Psoas muscle (tissue), 8 donors: ENCODE measurements around the gene ACSL5. TPM values are rescaled to one million over a fixed set of nuclear protein-coding genes. Genes with fewer than 3 reads are reported as not detected.

Experiments used
- ATAC-seq, 4 donors: fragments of 200-7000 bp; cut with Tn5 transposase; one replicate each; pipeline ENCODE4 v1.9.1; 2020; ENCODE audit warnings: moderate library complexity in 3 of 4, mild to moderate bottlenecking in 2 of 4
- DNase-seq, 2 donors: peaks; one replicate each; pipeline ENCODE4 v3.0.0-alpha.2; 2020
- H3K27ac ChIP-seq: fragments of 200-600 bp; one replicate; pipeline ENCODE4 v1.8.0; 2022
- H3K27me3 ChIP-seq, 3 donors: fragments of 200-600 bp in 1 of 3; one replicate each; pipeline versions ENCODE4 v1.6.1 to v1.8.0; 2013 to 2022; ENCODE audit warnings: low read length in 2 of 3, mild to moderate bottlenecking in 2 of 3, moderate library complexity in 1 of 3; ENCODE audit not compliant: insufficient read depth in 3 of 3
- H3K36me3 ChIP-seq, 2 donors: fragments of 200-600 bp in 1 of 2; one replicate each; pipeline versions ENCODE4 v1.6.1 to v1.8.0; 2013 to 2022; ENCODE audit warnings: low read depth in 1 of 2, mild to moderate bottlenecking in 1 of 2, moderate library complexity in 1 of 2; ENCODE audit not compliant: insufficient read depth in 1 of 2
- H3K4me1 ChIP-seq: fragments of 200-600 bp; one replicate; pipeline ENCODE4 v1.8.0; 2022
- H3K4me3 ChIP-seq: fragments of 200-600 bp; one replicate; pipeline ENCODE4 v1.8.0; 2022; ENCODE audit warnings: mild to moderate bottlenecking
- H3K9me3 ChIP-seq: fragments of 200-600 bp; one replicate; pipeline ENCODE4 v1.8.0; 2022
- WGBS, 3 donors: extraction: QIAGEN DNeasy Blood & Tissue Kit; methylation state at CpG; one replicate each; pipeline versions ENCODE4 v1.1.6 to v1.1.7; 2013; 5-methylcytosine and 5-hydroxymethylcytosine counted together
- intact Hi-C, 2 donors: fragments of 100-400 bp; cut with DNase I; formaldehyde crosslinking; loops; one replicate each; pipeline versions ENCODE4 v1.11.0 to v1.14.2; 2022
- polyA plus RNA-seq, 3 donors: library from polyadenylated mRNA; stranded (reverse); fragments of 200-250 nt; gene quantifications; one replicate each; pipeline ENCODE4 v1.2.3, GENCODE V29; 2013
- total RNA-seq, 4 donors: library from RNA; stranded (reverse); fragmentation: NEBNext Ultra II Directional in 2 of 4; extraction: Animal tissue kit (Norgen Biotek cat#: 25700) in 2 of 4; gene quantifications; one replicate each; pipeline versions ENCODE4 v1.2.1 to v1.2.4, GENCODE V29; 2021 to 2023
- TF ChIP-seq, protein P1 (sequence below): fragments of 200-600 bp; IDR thresholded peaks from one replicate; pipeline ENCODE4 v1.8.0; 2022; ENCODE audit warnings: antibody characterized with exemption
- donor health status: healthy with polysubstance abuse.
- donor health status: DM: no; HTN: no; CAD: no; lungs with moderate emphysema.
- donor health status: Bipolar disorder and iron deficiency.
- donor health status: healthy.
- donor health status: DM: yes; HTN: yes; CAD: no.
- donor health status: DM: no; HTN: no; CAD: no.
- donor health status: DM: no; HTN: no; CAD: no.
- donor health status: DM: yes; HTN: yes; CAD: no.

Gene ACSL5
- total and polyA plus RNA-seq, 7 donors: 2.2 to 4.5 (median 3.4) TPM

DNA sequence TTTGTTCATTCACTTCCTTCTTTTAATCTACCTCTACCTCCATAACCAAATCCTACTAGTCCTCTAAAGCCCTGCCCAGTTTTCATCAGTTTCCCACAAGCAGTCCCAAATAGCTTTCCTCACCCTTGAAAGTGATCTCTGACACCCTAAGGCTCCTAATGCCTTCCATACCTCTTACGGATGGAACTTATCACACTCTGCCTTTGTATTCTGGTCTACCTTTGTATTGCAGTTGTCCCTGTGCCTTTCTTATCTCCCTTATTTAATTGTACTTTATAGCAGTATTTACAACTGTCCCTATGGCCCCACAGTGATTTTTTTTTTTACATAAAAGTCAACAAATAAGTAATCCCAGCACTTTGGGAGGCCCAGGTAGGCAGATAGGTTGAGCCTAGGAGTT lies 33.8 kb downstream of the ACSL5 start:
- Histone ChIP-seq H3K4me1 (no peaks in the 10 kb centered on the region), H3K9me3 (no peaks in the 10 kb centered on the region), H3K4me3 (no peak overlapping the region), H3K27me3 (no peaks in the 10 kb centered on the region), H3K27ac (no peak overlapping the region), H3K36me3 (no peaks in the 10 kb centered on the region)
- intact Hi-C loops: no loop called here
- DNase-seq (no peak), ATAC-seq (no peak)
- 89 to 96% (median 94%) methylated on average over 1 of the region's 1 CpG for WGBS, 3 donors
- TF ChIP-seq, protein P1, sequence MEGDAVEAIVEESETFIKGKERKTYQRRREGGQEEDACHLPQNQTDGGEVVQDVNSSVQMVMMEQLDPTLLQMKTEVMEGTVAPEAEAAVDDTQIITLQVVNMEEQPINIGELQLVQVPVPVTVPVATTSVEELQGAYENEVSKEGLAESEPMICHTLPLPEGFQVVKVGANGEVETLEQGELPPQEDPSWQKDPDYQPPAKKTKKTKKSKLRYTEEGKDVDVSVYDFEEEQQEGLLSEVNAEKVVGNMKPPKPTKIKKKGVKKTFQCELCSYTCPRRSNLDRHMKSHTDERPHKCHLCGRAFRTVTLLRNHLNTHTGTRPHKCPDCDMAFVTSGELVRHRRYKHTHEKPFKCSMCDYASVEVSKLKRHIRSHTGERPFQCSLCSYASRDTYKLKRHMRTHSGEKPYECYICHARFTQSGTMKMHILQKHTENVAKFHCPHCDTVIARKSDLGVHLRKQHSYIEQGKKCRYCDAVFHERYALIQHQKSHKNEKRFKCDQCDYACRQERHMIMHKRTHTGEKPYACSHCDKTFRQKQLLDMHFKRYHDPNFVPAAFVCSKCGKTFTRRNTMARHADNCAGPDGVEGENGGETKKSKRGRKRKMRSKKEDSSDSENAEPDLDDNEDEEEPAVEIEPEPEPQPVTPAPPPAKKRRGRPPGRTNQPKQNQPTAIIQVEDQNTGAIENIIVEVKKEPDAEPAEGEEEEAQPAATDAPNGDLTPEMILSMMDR: no peak

DNA sequence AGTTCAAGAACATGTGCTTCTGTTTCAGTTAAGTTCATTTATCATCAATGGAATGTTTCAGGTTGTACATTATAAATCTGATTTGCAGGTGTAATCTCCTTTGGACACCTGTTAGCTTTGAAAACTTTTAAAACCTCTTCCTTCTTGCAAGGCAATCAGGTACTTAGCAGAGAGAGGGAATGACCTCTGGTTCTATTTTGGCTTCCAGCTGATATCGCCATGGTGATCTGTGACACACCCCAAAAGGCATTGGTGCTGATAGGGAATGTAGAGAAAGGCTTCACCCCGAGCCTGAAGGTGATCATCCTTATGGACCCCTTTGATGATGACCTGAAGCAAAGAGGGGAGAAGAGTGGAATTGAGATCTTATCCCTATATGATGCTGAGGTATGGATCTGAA lies 35.4 kb downstream of the ACSL5 start:
- Histone ChIP-seq H3K4me1 (no peaks in the 10 kb centered on the region), H3K9me3 (no peaks in the 10 kb centered on the region), H3K4me3 (no peak overlapping the region), H3K27ac (no peak overlapping the region), H3K27me3 (no peaks in the 10 kb centered on the region), H3K36me3 (no peaks in the 10 kb centered on the region)
- ATAC-seq (no peak), DNase-seq (no peak)
- WGBS, 3 donors: 66 to 79% (median 68%) methylated on average over 2 of the region's 2 CpGs
- TF ChIP-seq, protein P1: no peak
- intact Hi-C loops: no loop called here

DNA sequence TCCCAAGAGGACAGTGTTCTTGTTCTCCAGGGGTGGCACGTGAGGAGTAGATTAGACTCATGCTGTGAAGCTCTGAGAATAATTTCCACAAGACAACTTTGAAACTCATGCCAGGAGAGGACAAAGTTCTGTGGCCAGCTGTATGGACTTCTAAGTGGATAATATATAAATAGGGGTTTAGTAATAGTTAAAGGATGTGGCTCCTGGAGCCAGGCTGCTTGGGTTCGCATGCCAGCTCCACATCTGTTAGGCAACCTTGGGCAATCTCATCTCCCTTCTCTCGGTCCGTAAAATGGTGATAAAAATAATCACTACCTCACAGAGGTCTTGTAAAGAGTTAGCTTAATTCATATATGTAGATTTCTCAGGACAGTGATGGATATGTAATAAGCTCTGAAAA lies 35.8 kb downstream of the ACSL5 start:
- Histone ChIP-seq H3K36me3 (no peaks in the 10 kb centered on the region), H3K4me3 (no peak overlapping the region), H3K27ac (no peak overlapping the region), H3K4me1 (no peaks in the 10 kb centered on the region), H3K27me3 (no peaks in the 10 kb centered on the region), H3K9me3 (no peaks in the 10 kb centered on the region)
- DNase-seq: no peak
- WGBS, 3 donors: 39 to 55% (median 46%) methylated on average over 4 of the region's 4 CpGs
- TF ChIP-seq, protein P1: no peak
- intact Hi-C loops: no loop called here
- ATAC-seq: peak in 1 of 4 donors; percentile 73

DNA sequence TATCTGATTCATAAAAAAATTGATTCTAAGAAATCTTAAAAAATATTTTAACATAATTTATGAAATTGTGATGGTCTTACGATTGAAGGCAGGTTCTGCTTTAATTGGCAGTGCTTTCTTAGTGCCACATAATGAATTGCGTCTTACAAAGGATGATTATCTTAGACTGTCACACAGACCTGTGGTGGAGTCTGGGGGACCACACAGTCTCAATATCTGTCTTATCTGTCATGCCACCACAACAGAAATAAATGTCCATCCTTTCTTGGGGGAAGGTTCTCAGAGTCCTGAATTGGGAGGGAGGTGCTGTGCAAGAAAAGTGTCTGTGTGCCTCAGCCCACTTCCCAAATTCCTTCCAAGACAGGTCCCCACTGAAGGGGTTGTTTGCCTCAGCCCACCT lies 38.8 kb downstream of the ACSL5 start:
- ATAC-seq: no peak
- no peak overlapping the region for H3K27ac ChIP-seq
- TF ChIP-seq, protein P1: no peak
- H3K9me3 ChIP-seq: no peaks in the 10 kb centered on the region
- no peaks in the 10 kb centered on the region for H3K4me1 ChIP-seq
- intact Hi-C loops: no loop called here
- H3K36me3 ChIP-seq: peaks cover 0 to 5% of the 10 kb centered on the region in 2 donors
- no peak overlapping the region for H3K4me3 ChIP-seq
- 92 to 93% (median 92%) methylated on average over 2 of the region's 2 CpGs for WGBS, 3 donors
- DNase-seq: no peak
- H3K27me3 ChIP-seq: no peaks in the 10 kb centered on the region

DNA sequence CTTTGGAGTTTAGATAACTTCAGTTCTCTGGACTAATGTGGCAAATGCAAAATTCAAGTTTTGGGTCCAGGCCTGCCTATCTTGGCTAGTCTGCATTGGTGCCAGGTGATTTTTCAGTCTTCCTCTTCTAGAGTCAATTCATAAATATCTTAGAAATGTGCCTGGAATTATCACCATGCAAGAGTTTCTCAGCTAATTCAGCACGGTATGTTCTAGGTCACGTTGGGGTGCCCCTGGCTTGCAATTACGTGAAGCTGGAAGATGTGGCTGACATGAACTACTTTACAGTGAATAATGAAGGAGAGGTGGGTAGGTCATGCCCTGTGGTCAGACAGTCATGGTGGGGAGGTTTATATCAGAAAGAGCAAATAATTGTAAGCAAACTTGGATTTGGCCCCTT lies 47.8 kb downstream of the ACSL5 start:
- TF ChIP-seq, protein P1: no peak
- ATAC-seq (no peak), DNase-seq (no peak)
- H3K9me3 ChIP-seq: no peaks in the 10 kb centered on the region
- H3K4me1 ChIP-seq: no peaks in the 10 kb centered on the region
- intact Hi-C loops: no loop called here
- no peak overlapping the region for H3K4me3 ChIP-seq
- WGBS, 3 donors: 80 to 88% (median 85%) methylated on average over 3 of the region's 3 CpGs
- no peaks in the 10 kb centered on the region for H3K27me3 ChIP-seq
- peaks cover 0 to 40% of the 10 kb centered on the region in 2 donors for H3K36me3 ChIP-seq
- no peak overlapping the region for H3K27ac ChIP-seq
